GM23338 (cell line): ENCODE results near the gene SLC9A2. TPM values are rescaled to one million over a fixed set of nuclear protein-coding genes. Genes with fewer than 3 reads are reported as not detected.

Experiments used
- ATAC-seq: fragments of 200-7000 bp; cut with Tn5 transposase; 3 replicates; pipeline ENCODE4 v1.9.1; 2020
- DNase-seq: peaks from one replicate; pipeline ENCODE4 v3.0.0-alpha.2; 2015; ENCODE audit warnings: low spot score
- H2AFZ ChIP-seq: fragments of 200-600 bp; sonication (generic); 2 replicates; pipeline ENCODE4 v1.8.0; 2016; ENCODE audit warnings: antibody characterized with exemption, mild to moderate bottlenecking, moderate library complexity
- H3F3A ChIP-seq: fragments of 200-600 bp; sonication (generic); replicated peaks from 2 replicates; pipeline ENCODE4 v1.8.0; 2017; ENCODE audit warnings: antibody characterized with exemption, mixed run types, low read depth
- H3K27ac ChIP-seq: fragments of 200-600 bp; sonication (generic); 2 replicates; pipeline ENCODE4 v1.6.1; 2016; ENCODE audit warnings: low read depth
- H3K27me3 ChIP-seq: fragments of 200-600 bp; sonication (generic); 2 replicates; pipeline ENCODE4 v1.8.0; 2016; ENCODE audit warnings: mild to moderate bottlenecking, mixed run types, moderate library complexity; ENCODE audit not compliant: insufficient read depth
- H3K36me3 ChIP-seq: fragments of 200-600 bp; sonication (generic); 2 replicates; pipeline ENCODE4 v1.8.0; 2016; ENCODE audit warnings: mild to moderate bottlenecking; ENCODE audit not compliant: insufficient read depth
- H3K4me1 ChIP-seq: fragments of 200-600 bp; sonication (generic); 2 replicates; pipeline ENCODE4 v1.8.0; 2016; ENCODE audit warnings: mild to moderate bottlenecking, moderate library complexity; ENCODE audit not compliant: insufficient read depth
- H3K4me2 ChIP-seq: fragments of 200-600 bp; sonication (generic); 2 replicates; pipeline ENCODE4 v1.7.1; 2017; ENCODE audit warnings: mixed run types
- H3K4me3 ChIP-seq: fragments of 200-600 bp; sonication (generic); 2 replicates; pipeline ENCODE4 v1.6.1; 2016; ENCODE audit warnings: mixed run types
- H3K79me2 ChIP-seq: fragments of 200-600 bp; sonication (generic); replicated peaks from 2 replicates; pipeline ENCODE4 v1.8.0; 2017; ENCODE audit warnings: mild to moderate bottlenecking; ENCODE audit not compliant: insufficient read depth
- H3K9me2 ChIP-seq: fragments of 200-600 bp; sonication (generic); 2 replicates; pipeline ENCODE4 v1.8.0; 2017; ENCODE audit not compliant: insufficient read depth
- H4K20me1 ChIP-seq: fragments of 200-600 bp; sonication (generic); replicated peaks from 2 replicates; pipeline ENCODE4 v1.8.0; 2017; ENCODE audit warnings: mild to moderate bottlenecking; ENCODE audit not compliant: insufficient read depth
- H3K27ac Mint-ChIP-seq: 2 replicates; pipeline ENCODE4 v1.8.0; 2020; ENCODE audit warnings: inconsistent platforms, mild to moderate bottlenecking, moderate library complexity, mixed read lengths
- H3K27me3 Mint-ChIP-seq: 3 replicates; pipeline ENCODE4 v1.8.0; 2022; ENCODE audit warnings: low read depth, mild to moderate bottlenecking, moderate library complexity, mixed read lengths, inconsistent platforms; ENCODE audit not compliant: insufficient read depth, poor library complexity
- H3K36me3 Mint-ChIP-seq: 3 replicates; pipeline ENCODE4 v1.8.0; 2021; ENCODE audit warnings: low read depth, mild to moderate bottlenecking, inconsistent platforms, moderate library complexity, mixed read lengths
- H3K4me1 Mint-ChIP-seq: 3 replicates; pipeline ENCODE4 v1.8.0; 2020; ENCODE audit warnings: mild to moderate bottlenecking, inconsistent platforms, mixed read lengths
- H3K4me3 Mint-ChIP-seq: 3 replicates; pipeline ENCODE4 v1.8.0; 2021; ENCODE audit warnings: moderate library complexity, mild to moderate bottlenecking, inconsistent platforms, mixed read lengths
- H3K9me3 Mint-ChIP-seq: 3 replicates; pipeline ENCODE4 v1.8.0; 2020; ENCODE audit warnings: moderate library complexity, mild to moderate bottlenecking, inconsistent platforms, mixed read lengths
- CREB1 ChIP-seq: fragments of 250-450 bp; sonication (Bioruptor Pico); IDR thresholded peaks from 2 replicates; pipeline ENCODE4 v1.5.0; 2020; ENCODE audit warnings: low read depth, mild to moderate bottlenecking, moderate library complexity
- CTCF ChIP-seq, 2 experiments: fragments of 200-600 bp in 1 of 2; sonication (generic) in 1 of 2; conservative IDR thresholded peaks; 2 replicates each; pipeline versions ENCODE4 v1.5.1 to v1.6.1; 2016 to 2017; ENCODE audit warnings: antibody characterized with exemption in 2 of 2, low read depth in 2 of 2, mild to moderate bottlenecking in 2 of 2, moderate library complexity in 1 of 2
- EZH2 ChIP-seq: fragments of 200-600 bp; sonication (generic); IDR thresholded peaks from one replicate; pipeline ENCODE4 v1.8.0; 2017; ENCODE audit warnings: antibody characterized with exemption, mild to moderate bottlenecking, low read depth; ENCODE audit not compliant: unreplicated experiment
- EZH2phosphoT487 ChIP-seq: fragments of 200-600 bp; sonication (generic); IDR thresholded peaks from one replicate; pipeline ENCODE4 v1.8.1; 2018; ENCODE audit warnings: antibody characterized with exemption; ENCODE audit not compliant: unreplicated experiment
- REST ChIP-seq: IDR thresholded peaks from one replicate; pipeline ENCODE4 v1.6.1; 2018; ENCODE audit warnings: antibody characterized with exemption; ENCODE audit not compliant: unreplicated experiment
- ZNF114 ChIP-seq: fragments of 250-450 bp; sonication (Bioruptor Pico); IDR thresholded peaks from 2 replicates; pipeline ENCODE4 v1.5.0; 2020; ENCODE audit warnings: mild to moderate bottlenecking, moderate library complexity
- ZNF331 ChIP-seq: fragments of 250-450 bp; sonication (Bioruptor Pico); IDR thresholded peaks from 2 replicates; pipeline ENCODE4 v1.5.0; 2020; ENCODE audit warnings: low read depth, mild to moderate bottlenecking, moderate library complexity
- polyA plus RNA-seq: library from polyadenylated mRNA; unstranded; fragments of >200 nt; fragmentation: Nextera tagmentation; extraction: Ambion mirVana; gene quantifications from 2 replicates; pipeline ENCODE4 v1.2.1, GENCODE V29; 2016
- total RNA-seq: library from RNA; depleted of rRNA; stranded (reverse); fragments of >200 nt; shearing (Covaris generic); gene quantifications from 2 replicates; pipeline ENCODE4 v1.2.3, GENCODE V29; 2014

The SLC9A2 gene
- total and polyA plus RNA-seq, 2 experiments from 2014 or later = 0.03 to 0.24 TPM

- TF ChIP-seq CTCF (conservative IDR thresholded peaks at IDR 0.05; ENCODE audit: low read depth in 2 of 2) (no peak), CREB1 (CRISPR knock-in tag) (no peak), EZH2 (peak; percentile 64), ZNF114 (no peak), ZNF331 (CRISPR knock-in tag) (no peak), REST (no peak), EZH2phosphoT487 (no peak)
Measured at GRCh38 chr2:102618452-102619413, 620 bp upstream of the SLC9A2 start (continued).

GRCh38 chr2:102620332-102620731 lies 979 bp downstream of the SLC9A2 start:
- DNase-seq = peak; percentile 36

More at GRCh38 chr2:102620332-102620731, 979 bp downstream of the SLC9A2 start:
- no peak overlapping the region for H3K27ac ChIP-seq
- peak overlapping the region; percentile 56 for H3K4me3 ChIP-seq
- H3K9me2 ChIP-seq = no peaks in the 10 kb centered on the region
- peaks cover 16% of the 10 kb centered on the region for H3K4me1 Mint-ChIP-seq
- no peaks in the 10 kb centered on the region for H3K79me2 ChIP-seq
- no peaks in the 10 kb centered on the region; the same call in 1 of the 2 replicates for H4K20me1 ChIP-seq
- H3K4me2 ChIP-seq = peak overlapping the region; percentile 82
- no peaks in the 10 kb centered on the region for H3K36me3 ChIP-seq
- peaks cover 3% of the 10 kb centered on the region; the same call in 1 of the 3 replicates for H3K36me3 Mint-ChIP-seq
- peak overlapping the region; percentile 94; the same call in 1 of the 2 replicates for H2AFZ ChIP-seq
- no peaks in the 10 kb centered on the region; the same call in 2 of the 3 replicates for H3K9me3 Mint-ChIP-seq
- ATAC-seq = peak; percentile 13
- H3F3A ChIP-seq = 0 out of 2 replicates have a peak, but pooled peaks cover 5% of the 10 kb centered on the region
- H3K27ac Mint-ChIP-seq = no peak overlapping the region
- no peak for TF ChIP-seq ZNF331 (CRISPR knock-in tag)
- no peak for TF ChIP-seq REST
- TF ChIP-seq EZH2 = peak; percentile 38
- peaks cover 8% of the 10 kb centered on the region for H3K4me1 ChIP-seq
- H3K4me3 Mint-ChIP-seq = peak overlapping the region; percentile 70
- H3K27me3 ChIP-seq = peaks cover 57% of the 10 kb centered on the region
- H3K27me3 Mint-ChIP-seq = peaks cover 36% of the 10 kb centered on the region
